GM12891 (cell line): ENCODE results near the gene TPD52L2.

Experiments used
- DNase-seq: peaks from one replicate; pipeline ENCODE4 v3.0.0; 2011; ENCODE audit warnings: low spot score; ENCODE audit not compliant: insufficient read length
- FAIRE-seq: peaks from 2 replicates; lab custom pipeline; 2011; peaks lifted over from hg19 to GRCh38; lab: Jason Lieb, UNC
- PAX5 ChIP-seq: IDR thresholded peaks from 2 replicates; pipeline ENCODE4 v1.6.1; 2011; ENCODE audit warnings: low read length, moderate library complexity, mild to moderate bottlenecking; ENCODE audit not compliant: insufficient read depth, severe bottlenecking
- POLR2A ChIP-seq: IDR thresholded peaks from 2 replicates; pipeline ENCODE4 v1.6.1; 2011; ENCODE audit warnings: low read depth, low read length, control low read depth
- POLR2AphosphoS5 ChIP-seq: IDR thresholded peaks from 2 replicates; pipeline ENCODE4 v1.6.1; 2011; ENCODE audit warnings: low read depth, low read length, control low read depth
- POU2F2 ChIP-seq: IDR thresholded peaks from 2 replicates; pipeline ENCODE4 v1.6.1; 2011; ENCODE audit warnings: low read depth, mild to moderate bottlenecking, control low read depth, low read length, moderate library complexity
- SPI1 ChIP-seq: IDR thresholded peaks from 2 replicates; pipeline ENCODE4 v1.6.1; 2011; ENCODE audit warnings: low read depth, low read length, control low read depth
- TAF1 ChIP-seq: IDR thresholded peaks from 2 replicates; pipeline ENCODE4 v1.6.1; 2011; ENCODE audit warnings: low read depth, low read length, control low read depth

The TPD52L2 gene

GRCh38 chr20:63828545-63828944, 36.5 kb upstream of the TPD52L2 start:
- TF ChIP-seq PAX5 (no peak), SPI1 (no peak), TAF1 (no peak), POLR2AphosphoS5 (no peak), POLR2A (no peak), POU2F2 (no peak)
- no peak for DNase-seq
- FAIRE-seq, result no peak

DNA sequence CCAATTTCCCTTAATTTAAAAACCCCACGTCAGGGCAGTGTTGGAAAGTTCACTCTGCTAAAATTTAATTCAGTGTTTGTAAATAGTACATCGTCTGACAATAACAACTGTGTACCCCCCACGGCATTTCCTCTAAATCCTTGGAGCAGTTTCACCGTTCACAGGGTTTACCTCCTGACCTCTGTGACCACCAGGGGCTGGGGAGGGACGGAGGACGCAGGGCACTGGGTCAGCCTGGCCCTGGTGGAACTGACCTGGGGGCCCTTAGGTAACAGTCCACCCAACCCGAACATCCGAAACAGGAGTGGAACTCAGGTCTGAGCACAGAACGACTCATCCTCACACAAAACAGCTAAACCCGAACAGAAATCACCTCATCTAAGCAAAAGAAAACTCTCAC, 36.1 kb upstream of the TPD52L2 start:
- FAIRE-seq, result no peak

DNA sequence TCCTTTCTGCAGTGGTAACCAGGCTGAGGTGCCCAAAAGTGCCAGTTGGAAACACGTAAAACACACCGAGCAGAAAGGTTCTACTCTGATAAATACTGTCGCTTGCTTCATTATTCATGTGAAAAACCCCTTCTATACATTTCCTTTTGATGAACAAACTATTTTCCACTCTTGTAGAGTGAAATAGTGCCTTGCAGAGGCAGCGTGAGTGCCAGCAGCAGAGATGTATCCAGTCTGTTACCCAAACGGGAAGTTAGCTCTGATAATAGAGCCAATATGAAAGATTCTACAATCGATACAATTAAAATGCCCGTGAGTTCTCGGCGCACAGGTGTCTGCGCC, 35.5 kb upstream of the TPD52L2 start:
- DNase-seq (no peak), FAIRE-seq (no peak)

More for the DNA sequence above, 36.1 kb upstream of the TPD52L2 start:
- TF ChIP-seq PAX5, result no peak
- no peak for DNase-seq

GRCh38 chr20:63829945-63830835, 34.9 kb upstream of the TPD52L2 start:
- no peak for TF ChIP-seq PAX5
- TF ChIP-seq POLR2A, result no peak
- TF ChIP-seq POU2F2, result no peak
- no peak for TF ChIP-seq POLR2AphosphoS5
- TF ChIP-seq TAF1, result no peak
- TF ChIP-seq SPI1, result no peak
- FAIRE-seq, result peak; percentile 56
- DNase-seq, result no peak

More for the DNA sequence above, 35.5 kb upstream of the TPD52L2 start:
- TF ChIP-seq POLR2AphosphoS5, result no peak
- no peak for TF ChIP-seq POU2F2

- no peak for FAIRE-seq
- TF ChIP-seq SPI1 (no peak), POLR2AphosphoS5 (no peak), PAX5 (no peak), POU2F2 (no peak), TAF1 (no peak), POLR2A (no peak)
- peak; percentile 95 for DNase-seq
Observed at GRCh38 chr20:63830841-63831588, 34.1 kb upstream of the TPD52L2 start, which contains the start of gene ZBTB46. Gene ZBTB46, minus strand, starts transcription at chr20:63831264. Its CDS starts 40,507 bp downstream, at chr20:63790757.

DNA sequence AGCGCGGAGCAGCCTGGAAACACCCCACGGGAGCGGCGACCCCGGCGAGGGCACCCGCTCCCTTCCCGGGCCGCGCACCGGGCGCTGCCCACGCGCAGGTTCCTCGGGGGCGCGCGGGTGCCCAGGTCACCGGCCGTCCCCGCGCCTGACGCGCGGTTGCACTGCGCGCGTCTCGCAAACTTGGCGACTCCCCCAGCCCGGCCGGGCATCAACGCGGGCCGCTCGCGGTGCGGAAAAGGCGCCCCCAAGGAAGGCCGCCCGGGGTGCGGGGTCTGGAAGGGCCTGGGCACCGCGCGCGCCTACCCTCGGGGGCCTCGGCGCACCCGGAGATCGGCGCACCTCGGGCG, 33.5 kb upstream of the TPD52L2 start:
- no peak for TF ChIP-seq PAX5
- TF ChIP-seq POLR2A, result no peak
- no peak for TF ChIP-seq TAF1
- no peak for TF ChIP-seq POU2F2
- TF ChIP-seq SPI1, result no peak
- TF ChIP-seq POLR2AphosphoS5, result no peak
- DNase-seq, result no peak
- no peak for FAIRE-seq

DNA sequence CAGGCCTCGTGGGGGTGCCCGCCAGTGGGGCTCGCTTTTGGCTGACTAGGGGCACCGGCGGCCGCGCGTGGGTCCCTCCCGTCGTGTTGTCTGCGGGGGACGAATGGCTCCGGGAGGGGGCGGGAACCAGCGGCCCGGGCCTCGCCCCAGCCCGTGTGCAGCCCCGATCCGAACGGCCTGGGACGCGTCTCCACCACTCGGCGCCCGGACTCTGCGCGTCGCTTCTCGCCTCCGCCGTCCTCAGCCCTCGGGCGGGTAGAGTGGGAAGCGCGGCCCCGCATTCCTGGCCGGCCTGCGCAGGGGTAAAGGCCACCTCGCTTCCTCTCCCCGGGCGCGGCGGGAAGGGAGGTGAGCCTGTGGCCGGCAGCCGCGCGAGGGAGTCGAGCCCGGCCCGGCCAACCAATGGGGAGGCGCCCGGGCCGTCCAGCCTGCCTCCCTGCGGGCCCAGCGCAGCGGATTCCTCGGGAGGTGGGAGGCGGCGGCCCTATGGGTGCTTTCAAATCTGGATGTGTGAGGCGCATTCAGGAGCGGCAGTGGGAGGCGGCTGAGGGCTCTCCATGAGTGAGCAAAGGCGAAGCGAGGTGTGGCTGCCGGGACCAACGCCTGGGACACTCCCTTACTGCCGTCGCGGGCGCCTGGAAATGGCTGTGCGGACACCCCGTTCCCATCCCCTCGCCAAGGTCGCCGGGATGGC, 32.9 kb upstream of the TPD52L2 start:
- no peak for TF ChIP-seq POLR2AphosphoS5
- no peak for TF ChIP-seq SPI1
- TF ChIP-seq POLR2A, result no peak
- no peak for TF ChIP-seq PAX5
- TF ChIP-seq POU2F2, result no peak
- TF ChIP-seq TAF1, result no peak
- FAIRE-seq (peak; percentile 20), DNase-seq (no peak)

GRCh38 chr20:63833776-63834490, 31.1 kb upstream of the TPD52L2 start:
- DNase-seq (no peak), FAIRE-seq (no peak)

GRCh38 chr20:63834491-63834880, 30.6 kb upstream of the TPD52L2 start:
- FAIRE-seq (no peak), DNase-seq (no peak)
- TF ChIP-seq POLR2AphosphoS5 (no peak), SPI1 (no peak), POLR2A (no peak), TAF1 (no peak), POU2F2 (no peak), PAX5 (no peak)

More at GRCh38 chr20:63833776-63834490, 31.1 kb upstream of the TPD52L2 start:
- no peak for TF ChIP-seq POLR2A
